Measurements from ENCODE around the gene MAPKAPK2. TPM values are rescaled to one million over a fixed set of nuclear protein-coding genes. Genes with fewer than 3 reads are reported as not detected.

MAPKAPK2 gene
- polyA plus RNA-seq, 1 donor (not counting 4 experiments of a cell fraction or from before 2014, with no cell fraction given) = 41.5 TPM

- dilution Hi-C loops (cut with MboI; ENCODE audit: extremely low pct_ligation_motif_present, low sequenced_read_pairs) = no loop called here
Observed at GRCh38 chr1:206687915-206688442, 3.3 kb downstream of the MAPKAPK2 start.

GRCh38 chr1:206690516-206690915 is 5.8 kb downstream of the MAPKAPK2 start:
- H3K4me2 ChIP-seq (ENCODE audit: control insufficient read depth, extremely low read depth, insufficient read depth, low read depth, low read length) = no peak overlapping the region
- DNase-seq (ENCODE audit: low read depth, low spot score) (no peak), FAIRE-seq (no peak)
- H3K4me3 ChIP-seq (ENCODE audit: control insufficient read depth in 2 of 3, extremely low read depth in 1 of 3, insufficient read depth in 2 of 3, low read depth in 1 of 3, low read length in 3 of 3) = no peak overlapping the region
- peaks cover 13% of the 10 kb centered on the region for H3K9me1 ChIP-seq (ENCODE audit: control insufficient read depth, extremely low read depth, insufficient read depth, low read length)
- H3K4me1 ChIP-seq (ENCODE audit: control insufficient read depth, extremely low read depth, insufficient read depth, low read length) = peaks cover 29% of the 10 kb centered on the region
- dilution Hi-C loops (cut with MboI; ENCODE audit: extremely low pct_ligation_motif_present, low sequenced_read_pairs) = no loop called here
- peaks cover 61% of the 10 kb centered on the region for H4K20me1 ChIP-seq (ENCODE audit: control insufficient read depth, extremely low read depth, insufficient read depth, low read length)
- H2AFZ ChIP-seq (ENCODE audit: control insufficient read depth, low read length) = no peak overlapping the region
- TF ChIP-seq CTCF (optimal IDR thresholded peaks at IDR 0.05 in 1 of 3, IDR thresholded peaks at IDR 0.05 in 1 of 3, conservative IDR thresholded peaks at IDR 0.05 in 1 of 3; ENCODE audit: extremely low read depth in 1 of 3, insufficient read depth in 2 of 3, low read length in 3 of 3) (no peak), EZH2 (IDR thresholded peaks at IDR 0.05; ENCODE audit: low read length) (no peak)
- peaks cover 99% of the 10 kb centered on the region for H3K79me2 ChIP-seq (ENCODE audit: control insufficient read depth, insufficient read depth, low read length)
- no peak overlapping the region for H3K9ac ChIP-seq (ENCODE audit: control insufficient read depth, extremely low read depth, insufficient read depth, low read length)
- H3K36me3 ChIP-seq (ENCODE audit: control insufficient read depth in 2 of 2, extremely low read depth in 1 of 2, insufficient read depth in 2 of 2, low read length in 2 of 2) = peaks cover 8 to 9% of the 10 kb centered on the region in 2 experiments
- H3K27ac ChIP-seq (ENCODE audit: control insufficient read depth, insufficient read depth, low read length) = no peak overlapping the region
- H3K9me3 ChIP-seq (ENCODE audit: control insufficient read depth, low read depth, low read length) = no peaks in the 10 kb centered on the region
- no peaks in the 10 kb centered on the region for H3K27me3 ChIP-seq (ENCODE audit: control insufficient read depth, extremely low read depth, insufficient read depth, low read length)

More at GRCh38 chr1:206687915-206688442, 3.3 kb downstream of the MAPKAPK2 start:
- H4K20me1 ChIP-seq (ENCODE audit: control insufficient read depth, extremely low read depth, insufficient read depth, low read length) = peaks cover 54% of the 10 kb centered on the region
- peaks cover 29% of the 10 kb centered on the region for H3K4me1 ChIP-seq (ENCODE audit: control insufficient read depth, extremely low read depth, insufficient read depth, low read length)
- no peak overlapping the region for H3K4me2 ChIP-seq (ENCODE audit: control insufficient read depth, extremely low read depth, insufficient read depth, low read depth, low read length)
- FAIRE-seq (no peak), DNase-seq (ENCODE audit: low read depth, low spot score) (no peak)
- H3K4me3 ChIP-seq (ENCODE audit: control insufficient read depth in 2 of 3, extremely low read depth in 1 of 3, insufficient read depth in 2 of 3, low read depth in 1 of 3, low read length in 3 of 3) = no peak overlapping the region
- H3K9me1 ChIP-seq (ENCODE audit: control insufficient read depth, extremely low read depth, insufficient read depth, low read length) = peaks cover 13% of the 10 kb centered on the region
- no peaks in the 10 kb centered on the region for H3K9me3 ChIP-seq (ENCODE audit: control insufficient read depth, low read depth, low read length)
- H3K9ac ChIP-seq (ENCODE audit: control insufficient read depth, extremely low read depth, insufficient read depth, low read length) = no peak overlapping the region
- TF ChIP-seq CTCF (optimal IDR thresholded peaks at IDR 0.05 in 1 of 3, IDR thresholded peaks at IDR 0.05 in 1 of 3, conservative IDR thresholded peaks at IDR 0.05 in 1 of 3; ENCODE audit: extremely low read depth in 1 of 3, insufficient read depth in 2 of 3, low read length in 3 of 3) (no peak), EZH2 (IDR thresholded peaks at IDR 0.05; ENCODE audit: low read length) (no peak)
- peaks cover 1 to 2% of the 10 kb centered on the region in 2 experiments for H3K36me3 ChIP-seq (ENCODE audit: control insufficient read depth in 2 of 2, extremely low read depth in 1 of 2, insufficient read depth in 2 of 2, low read length in 2 of 2)
- no peak overlapping the region for H2AFZ ChIP-seq (ENCODE audit: control insufficient read depth, low read length)
- no peak overlapping the region for H3K27ac ChIP-seq (ENCODE audit: control insufficient read depth, insufficient read depth, low read length)
- H3K79me2 ChIP-seq (ENCODE audit: control insufficient read depth, insufficient read depth, low read length) = peaks cover 76% of the 10 kb centered on the region
- peaks cover 10% of the 10 kb centered on the region for H3K27me3 ChIP-seq (ENCODE audit: control insufficient read depth, extremely low read depth, insufficient read depth, low read length)
